Endodermal cell (in vitro differentiated cells): ENCODE measurements around the gene LIG3. TPM values are rescaled to one million over a fixed set of nuclear protein-coding genes. Genes with fewer than 3 reads are reported as not detected.

Experiments
- DNase-seq: peaks from one replicate; pipeline ENCODE4 v3.0.0-alpha.2; 2017
- H3K27ac ChIP-seq: 2 replicates; pipeline ENCODE4 v1.5.1; 2013; ENCODE audit warnings: mild to moderate bottlenecking, low read depth, low read length, moderate library complexity
- H3K27me3 ChIP-seq: 2 replicates; pipeline ENCODE4 v1.6.1; 2013; ENCODE audit warnings: mild to moderate bottlenecking, low read length, moderate library complexity; ENCODE audit not compliant: insufficient read depth, control insufficient read depth, poor library complexity, severe bottlenecking
- H3K36me3 ChIP-seq: 2 replicates; pipeline ENCODE4 v1.7.0; 2013; ENCODE audit warnings: mild to moderate bottlenecking, low read length, moderate library complexity; ENCODE audit not compliant: control insufficient read depth, insufficient read depth
- H3K4me1 ChIP-seq: one replicate; pipeline ENCODE4 v1.7.0; 2013; ENCODE audit warnings: low read length; ENCODE audit not compliant: control insufficient read depth, insufficient read depth
- H3K4me3 ChIP-seq: 2 replicates; pipeline ENCODE4 v1.5.1; 2013; ENCODE audit warnings: mild to moderate bottlenecking, low read length, moderate library complexity
- H3K9ac ChIP-seq: 2 replicates; pipeline ENCODE4 v1.6.1; 2013; ENCODE audit warnings: mild to moderate bottlenecking, low read length, moderate library complexity; ENCODE audit not compliant: poor library complexity, severe bottlenecking; ENCODE audit errors: extremely low read depth
- H3K9me3 ChIP-seq: 2 replicates; pipeline ENCODE4 v1.6.1; 2013; ENCODE audit warnings: mild to moderate bottlenecking, low read length, moderate library complexity; ENCODE audit not compliant: control insufficient read depth
- H3K27ac Mint-ChIP-seq: 2 replicates; pipeline ENCODE4 v1.8.0; 2020; ENCODE audit warnings: mixed read lengths
- H3K27me3 Mint-ChIP-seq: 2 replicates; pipeline ENCODE4 v1.8.0; 2021; ENCODE audit warnings: mild to moderate bottlenecking, mixed read lengths; ENCODE audit not compliant: insufficient read depth
- H3K36me3 Mint-ChIP-seq: 2 replicates; pipeline ENCODE4 v1.8.0; 2020; ENCODE audit warnings: low read depth, mixed read lengths
- H3K4me1 Mint-ChIP-seq: 2 replicates; pipeline ENCODE4 v1.8.0; 2020; ENCODE audit warnings: mixed read lengths
- H3K4me3 Mint-ChIP-seq: 2 replicates; pipeline ENCODE4 v1.8.0; 2020; ENCODE audit warnings: mild to moderate bottlenecking, moderate library complexity, mixed read lengths
- H3K9me3 Mint-ChIP-seq: 2 replicates; pipeline ENCODE4 v1.8.0; 2020; ENCODE audit warnings: mild to moderate bottlenecking, mixed read lengths
- CTCF ChIP-seq: fragments of 200-600 bp; sonication (generic); conservative IDR thresholded peaks from 2 replicates; pipeline ENCODE4 v1.5.0; 2021; ENCODE audit warnings: antibody characterized with exemption, mild to moderate bottlenecking
- WGBS, 2 experiments: methylation state at CpG; one replicate each; pipeline versions ENCODE4 v1.1.5 to v1.1.7; 2013; ENCODE audit warnings: missing lambda C conversion rate in 2 of 2, mixed read lengths in 1 of 2; ENCODE audit not compliant: insufficient coverage in 1 of 2, insufficient read length in 1 of 2; 5-methylcytosine and 5-hydroxymethylcytosine counted together
- total RNA-seq, 2 donors: library from RNA; stranded (reverse); fragmentation: NEBNext Ultra II Directional in 1 of 2; extraction: Animal tissue kit (Norgen Biotek cat#: 25700) in 1 of 2; gene quantifications; 2 replicates in 1 of 2; 3 replicates in 1 of 2; pipeline ENCODE4 v1.2.1, GENCODE V29; 2021

The LIG3 gene
- total RNA-seq, 2 donors from 2014 or later, result 110 to 130 TPM

- WGBS, 2 experiments, result 75 to 87% methylated on average over 1 to 2 of the region's 2 CpGs
- H3K27ac Mint-ChIP-seq, result no peak overlapping the region
- H3K27me3 Mint-ChIP-seq, result no peaks in the 10 kb centered on the region
- Histone ChIP-seq H3K4me1 (peaks cover 6% of the 10 kb centered on the region), H3K27me3 (no peaks in the 10 kb centered on the region), H3K4me3 (no peak overlapping the region), H3K9ac (no peak overlapping the region), H3K9me3 (no peaks in the 10 kb centered on the region), H3K27ac (no peak overlapping the region), H3K36me3 (no peaks in the 10 kb centered on the region)
- TF ChIP-seq CTCF, result no peak
- no peak for DNase-seq
- H3K4me3 Mint-ChIP-seq, result no peak overlapping the region
- no peaks in the 10 kb centered on the region for H3K36me3 Mint-ChIP-seq
- H3K4me1 Mint-ChIP-seq, result peaks cover 70% of the 10 kb centered on the region
- no peaks in the 10 kb centered on the region for H3K9me3 Mint-ChIP-seq
These were observed 70.9 kb downstream of the LIG3 start for GRCh38 chr17:35051183-35051578.

- no peak overlapping the region for H3K27ac ChIP-seq
- 86 to 96% methylated on average over 4 to 6 of the region's 6 CpGs for WGBS, 2 experiments
- H3K4me3 ChIP-seq, result no peak overlapping the region
- no peak for DNase-seq
- H3K9ac ChIP-seq, result no peak overlapping the region
- no peaks in the 10 kb centered on the region for H3K27me3 ChIP-seq
- H3K9me3 Mint-ChIP-seq, result no peaks in the 10 kb centered on the region
- peaks cover 6% of the 10 kb centered on the region for H3K4me1 ChIP-seq
- peaks cover 67% of the 10 kb centered on the region for H3K4me1 Mint-ChIP-seq
- TF ChIP-seq CTCF, result no peak
- H3K4me3 Mint-ChIP-seq, result no peak overlapping the region
- no peaks in the 10 kb centered on the region for H3K36me3 ChIP-seq
- H3K36me3 Mint-ChIP-seq, result no peaks in the 10 kb centered on the region
- H3K27me3 Mint-ChIP-seq, result no peaks in the 10 kb centered on the region
- H3K27ac Mint-ChIP-seq, result no peak overlapping the region
- H3K9me3 ChIP-seq, result no peaks in the 10 kb centered on the region
These were observed 71.4 kb downstream of the LIG3 start for GRCh38 chr17:35051579-35052240.

DNA sequence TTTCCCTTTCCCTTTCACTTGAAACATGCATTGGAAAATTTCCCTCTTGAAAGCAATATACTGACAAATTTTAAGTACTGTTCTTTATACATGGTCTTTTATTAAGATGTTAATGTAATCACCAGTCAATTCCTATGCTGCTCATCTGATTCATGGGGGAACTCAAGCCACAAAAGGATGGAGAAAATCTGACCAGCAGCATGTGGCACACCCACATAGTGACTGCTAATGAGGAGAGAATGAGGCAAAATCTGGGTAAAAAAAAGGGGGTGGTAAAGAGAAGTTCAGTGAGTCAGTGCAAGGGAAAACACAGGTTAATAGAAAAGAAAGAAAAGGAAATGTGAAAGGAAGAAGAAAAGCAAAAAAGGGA is 71.9 kb downstream of the LIG3 start:
- Mint-ChIP-seq H3K27ac (no peak overlapping the region), H3K9me3 (no peaks in the 10 kb centered on the region), H3K27me3 (no peaks in the 10 kb centered on the region), H3K4me3 (no peak overlapping the region), H3K4me1 (peaks cover 63% of the 10 kb centered on the region), H3K36me3 (no peaks in the 10 kb centered on the region)
- Histone ChIP-seq H3K4me3 (no peak overlapping the region), H3K27me3 (no peaks in the 10 kb centered on the region), H3K9me3 (no peaks in the 10 kb centered on the region), H3K36me3 (no peaks in the 10 kb centered on the region), H3K9ac (no peak overlapping the region), H3K4me1 (peaks cover 3% of the 10 kb centered on the region), H3K27ac (no peak overlapping the region)
- no peak for DNase-seq
- TF ChIP-seq CTCF, result no peak
